ENCODE results near the gene FLACC1.

DNA sequence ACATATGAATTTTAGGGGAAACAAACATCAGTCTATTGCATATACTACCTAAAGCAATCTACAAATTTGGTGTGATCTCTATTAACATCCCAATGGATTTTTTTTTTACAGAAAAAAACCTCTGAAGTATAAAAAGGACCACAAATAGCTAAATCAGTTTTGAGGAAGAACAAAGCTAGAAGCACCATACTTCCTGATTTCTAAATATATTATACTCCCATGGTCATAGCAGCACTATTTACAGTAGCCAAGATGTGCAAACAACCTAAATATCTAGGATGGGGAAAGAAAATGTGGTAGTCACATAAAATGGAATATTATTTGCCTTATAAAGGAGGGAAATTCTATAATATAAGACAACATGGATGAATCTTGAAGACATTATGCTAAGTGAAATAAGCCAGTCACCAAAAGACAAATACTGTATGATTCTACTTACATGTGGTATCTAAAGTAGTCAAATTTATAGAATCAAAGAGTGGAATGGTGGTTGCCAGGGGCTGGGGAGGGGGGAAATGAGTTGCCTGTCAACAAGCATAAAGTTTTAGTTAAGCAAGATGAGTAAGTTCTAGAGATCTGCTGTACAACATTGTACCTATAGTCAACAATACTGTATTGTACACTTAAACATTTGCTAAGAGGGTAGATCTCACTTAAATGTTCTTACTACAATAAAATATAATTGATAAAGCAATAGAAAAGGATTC is 114.4 kb downstream of the FLACC1 start:
- no peak for TF ChIP-seq CTCF (IDR thresholded peaks at IDR 0.05; ENCODE audit: low read length)
- no peak for TF ChIP-seq EZH2phosphoT487 (IDR thresholded peaks at IDR 0.05; ENCODE audit: low read length)

All from MM.1S (cell line).